ENCODE results near the gene MET. TPM values are rescaled to one million over a fixed set of nuclear protein-coding genes. Genes with fewer than 3 reads are reported as not detected.

Gene MET
- total RNA-seq, 2 donors from 2014 or later: 2.5 to 7.3 TPM

- Mint-ChIP-seq H3K27me3 (ENCODE audit: insufficient read depth) (peaks cover 55% of the 10 kb centered on the region), H3K36me3 (ENCODE audit: low read depth) (no peaks in the 10 kb centered on the region), H3K27ac (no peak overlapping the region), H3K9me3 (no peaks in the 10 kb centered on the region), H3K4me3 (no peak overlapping the region), H3K4me1 (peaks cover 10% of the 10 kb centered on the region)
- Histone ChIP-seq H3K27me3 (ENCODE audit: control insufficient read depth, insufficient read depth, low read length, poor library complexity, severe bottlenecking) (peaks cover 69% of the 10 kb centered on the region), H3K4me3 (ENCODE audit: low read length) (no peak overlapping the region), H3K9me3 (ENCODE audit: control insufficient read depth, low read length) (no peaks in the 10 kb centered on the region), H3K9ac (ENCODE audit: extremely low read depth, low read length, poor library complexity, severe bottlenecking) (no peak overlapping the region), H3K4me1 (ENCODE audit: control insufficient read depth, insufficient read depth, low read length) (peaks cover 3% of the 10 kb centered on the region), H3K27ac (ENCODE audit: low read depth, low read length) (no peak overlapping the region), H3K36me3 (ENCODE audit: control insufficient read depth, insufficient read depth, low read length) (no peaks in the 10 kb centered on the region)
- 96% methylated on average over 3 of the region's 3 CpGs; no CpG with 5 or more reads in 1 of the 2 experiments for WGBS, 2 experiments (ENCODE audit: insufficient coverage in 1 of 2, insufficient read length in 1 of 2)
- TF ChIP-seq CTCF (conservative IDR thresholded peaks at IDR 0.05): no peak
- DNase-seq: no peak
These were observed 1.5 kb upstream of the MET start for GRCh38 chr7:116670409-116671015.

GRCh38 chr7:116671111-116671510 lies 885 bp upstream of the MET start:
- Mint-ChIP-seq H3K4me1 (peaks cover 12% of the 10 kb centered on the region), H3K9me3 (no peaks in the 10 kb centered on the region), H3K27ac (no peak overlapping the region), H3K27me3 (ENCODE audit: insufficient read depth) (peaks cover 55% of the 10 kb centered on the region), H3K4me3 (peak overlapping the region; percentile 64), H3K36me3 (ENCODE audit: low read depth) (no peaks in the 10 kb centered on the region)
- H3K9me3 ChIP-seq (ENCODE audit: control insufficient read depth, low read length): no peaks in the 10 kb centered on the region
- WGBS, 2 experiments (ENCODE audit: insufficient coverage in 1 of 2, insufficient read length in 1 of 2): 87 to 93% methylated on average over 6 to 7 of the region's 7 CpGs
- H3K4me1 ChIP-seq (ENCODE audit: control insufficient read depth, insufficient read depth, low read length): peaks cover 2% of the 10 kb centered on the region
- no peak for TF ChIP-seq CTCF (conservative IDR thresholded peaks at IDR 0.05)
- H3K36me3 ChIP-seq (ENCODE audit: control insufficient read depth, insufficient read depth, low read length): no peaks in the 10 kb centered on the region
- H3K27ac ChIP-seq (ENCODE audit: low read depth, low read length): no peak overlapping the region
- H3K27me3 ChIP-seq (ENCODE audit: control insufficient read depth, insufficient read depth, low read length, poor library complexity, severe bottlenecking): peaks cover 72% of the 10 kb centered on the region
- H3K9ac ChIP-seq (ENCODE audit: extremely low read depth, low read length, poor library complexity, severe bottlenecking): no peak overlapping the region
- peak overlapping the region; percentile 72 for H3K4me3 ChIP-seq (ENCODE audit: low read length)
- DNase-seq: no peak

GRCh38 chr7:116672596-116673456 lies 830 bp downstream of the MET start:
- WGBS, 2 experiments (ENCODE audit: insufficient coverage in 1 of 2, insufficient read length in 1 of 2): 26 to 33% methylated on average over 9 to 23 of the region's 23 CpGs
- H3K27me3 ChIP-seq (ENCODE audit: control insufficient read depth, insufficient read depth, low read length, poor library complexity, severe bottlenecking): peaks cover 84% of the 10 kb centered on the region
- no peaks in the 10 kb centered on the region for H3K9me3 ChIP-seq (ENCODE audit: control insufficient read depth, low read length)
- H3K4me3 Mint-ChIP-seq: peak overlapping the region; percentile 64
- H3K36me3 Mint-ChIP-seq (ENCODE audit: low read depth): no peaks in the 10 kb centered on the region
- no peak overlapping the region for H3K27ac Mint-ChIP-seq
- H3K9me3 Mint-ChIP-seq: no peaks in the 10 kb centered on the region
- peak; percentile 67 for DNase-seq
- H3K4me1 Mint-ChIP-seq: peaks cover 12% of the 10 kb centered on the region
- H3K36me3 ChIP-seq (ENCODE audit: control insufficient read depth, insufficient read depth, low read length): no peaks in the 10 kb centered on the region
- peak overlapping the region; percentile 2 for H3K9ac ChIP-seq (ENCODE audit: extremely low read depth, low read length, poor library complexity, severe bottlenecking)
- no peak overlapping the region for H3K27ac ChIP-seq (ENCODE audit: low read depth, low read length)
- no peak for TF ChIP-seq CTCF (conservative IDR thresholded peaks at IDR 0.05)
- H3K27me3 Mint-ChIP-seq (ENCODE audit: insufficient read depth): peaks cover 66% of the 10 kb centered on the region
- peak overlapping the region; percentile 79 for H3K4me3 ChIP-seq (ENCODE audit: low read length)
- peaks cover 2% of the 10 kb centered on the region for H3K4me1 ChIP-seq (ENCODE audit: control insufficient read depth, insufficient read depth, low read length)
